ENCODE data around the gene NAGPA.
"Not testable (repeated sequence)": the region's sequence is repeated elsewhere in the genome, so short reads cannot be mapped to it uniquely, and the experiment has no call there.

The NAGPA gene

GRCh38 chr16:5060073-5060641 lies 26.4 kb upstream of the NAGPA start:
- no peak for DNase-seq

- no peak for DNase-seq
Measured at GRCh38 chr16:5059386-5060072, 25.8 kb upstream of the NAGPA start.

- peak; percentile 37 for DNase-seq
Measured at GRCh38 chr16:5058476-5058875, 24.7 kb upstream of the NAGPA start.

- no peak for DNase-seq
Measured at GRCh38 chr16:5056352-5056751, 22.6 kb upstream of the NAGPA start.

- DNase-seq, result no peak
Measured at GRCh38 chr16:5054876-5055865, 21.4 kb upstream of the NAGPA start.

GRCh38 chr16:5046914-5047313 lies 13.2 kb upstream of the NAGPA start:
- no peak for DNase-seq

- no peak for DNase-seq
Measured at GRCh38 chr16:5045499-5046115, 11.9 kb upstream of the NAGPA start.

- DNase-seq, result not testable (repeated sequence)
Measured at GRCh38 chr16:5044581-5044980, 10.8 kb upstream of the NAGPA start.

- no peak for DNase-seq
Measured at GRCh38 chr16:5044011-5044540, 10.3 kb upstream of the NAGPA start.

GRCh38 chr16:5042574-5043171 lies 8.9 kb upstream of the NAGPA start:
- DNase-seq, result peak; percentile 24

GRCh38 chr16:5041600-5042133 lies 7.9 kb upstream of the NAGPA start:
- DNase-seq, result peak; percentile 69

GRCh38 chr16:5040451-5040850 lies 6.7 kb upstream of the NAGPA start:
- DNase-seq, result no peak

GRCh38 chr16:5036228-5037156 lies 2.8 kb upstream of the NAGPA start:
- no peak for DNase-seq

GRCh38 chr16:5035909-5036227 lies 2.1 kb upstream of the NAGPA start:
- DNase-seq, result no peak

GRCh38 chr16:5034167-5034523 lies 410 bp upstream of the NAGPA start:
- DNase-seq, result no peak

- no peak for DNase-seq
Measured at GRCh38 chr16:5032748-5033167, 977 bp downstream of the NAGPA start.

- DNase-seq, result no peak
Measured at GRCh38 chr16:5031601-5032000, 2.1 kb downstream of the NAGPA start.

- DNase-seq, result no peak
Measured at GRCh38 chr16:5030251-5030870, 3.4 kb downstream of the NAGPA start.

GRCh38 chr16:5028950-5029475 lies 4.7 kb downstream of the NAGPA start:
- DNase-seq, result no peak

GRCh38 chr16:5027575-5028235 lies 6.0 kb downstream of the NAGPA start:
- DNase-seq, result no peak
